GM18507 (cell line): ENCODE data around the gene SLC35F6.
"Not testable (repeated sequence)": the region's sequence is repeated elsewhere in the genome, so short reads cannot be mapped to it uniquely, and the experiment has no call there.

ENCODE experiments used
- DNase-seq: peaks from one replicate; pipeline ENCODE4 v3.0.0; 2011; ENCODE audit warnings: low read depth; ENCODE audit not compliant: insufficient read length; ENCODE audit errors: extremely low spot score
- FAIRE-seq: peaks from 2 replicates; lab custom pipeline; 2011; peaks lifted over from hg19 to GRCh38; lab: Jason Lieb, UNC

SLC35F6 gene

GRCh38 chr2:26776195-26776800, 12.2 kb downstream of the SLC35F6 start:
- DNase-seq (no peak), FAIRE-seq (no peak)

DNA sequence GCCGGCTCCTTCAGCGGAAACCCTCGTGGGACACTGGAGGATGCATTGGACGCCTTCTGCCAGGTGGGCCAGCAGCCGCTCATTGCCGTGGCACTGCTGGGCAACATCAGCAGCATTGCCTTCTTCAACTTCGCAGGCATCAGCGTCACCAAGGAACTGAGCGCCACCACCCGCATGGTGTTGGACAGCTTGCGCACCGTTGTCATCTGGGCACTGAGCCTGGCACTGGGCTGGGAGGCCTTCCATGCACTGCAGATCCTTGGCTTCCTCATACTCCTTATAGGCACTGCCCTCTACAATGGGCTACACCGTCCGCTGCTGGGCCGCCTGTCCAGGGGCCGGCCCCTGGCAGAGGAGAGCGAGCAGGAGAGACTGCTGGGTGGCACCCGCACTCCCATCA, 14.0 kb downstream of the SLC35F6 start:
- no peak for FAIRE-seq

DNA sequence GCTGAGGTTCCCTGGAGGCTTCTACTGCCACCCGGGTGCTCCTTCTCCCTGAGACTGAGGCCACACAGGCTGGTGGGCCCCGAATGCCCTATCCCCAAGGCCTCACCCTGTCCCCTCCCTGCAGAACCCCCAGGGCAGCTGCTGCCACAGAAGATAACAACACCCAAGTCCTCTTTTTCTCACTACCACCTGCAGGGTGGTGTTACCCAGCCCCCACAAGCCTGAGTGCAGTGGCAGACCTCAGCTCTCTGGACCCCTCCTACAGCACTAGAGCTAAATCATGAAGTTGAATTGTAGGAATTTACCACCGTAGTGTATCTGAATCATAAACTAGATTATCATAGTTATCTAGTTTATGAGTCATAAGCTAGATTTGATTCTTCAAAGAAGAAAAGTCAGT, 14.4 kb downstream of the SLC35F6 start:
- DNase-seq (no peak), FAIRE-seq (no peak)

More for the DNA sequence above, 14.0 kb downstream of the SLC35F6 start:
- no peak for DNase-seq

DNA sequence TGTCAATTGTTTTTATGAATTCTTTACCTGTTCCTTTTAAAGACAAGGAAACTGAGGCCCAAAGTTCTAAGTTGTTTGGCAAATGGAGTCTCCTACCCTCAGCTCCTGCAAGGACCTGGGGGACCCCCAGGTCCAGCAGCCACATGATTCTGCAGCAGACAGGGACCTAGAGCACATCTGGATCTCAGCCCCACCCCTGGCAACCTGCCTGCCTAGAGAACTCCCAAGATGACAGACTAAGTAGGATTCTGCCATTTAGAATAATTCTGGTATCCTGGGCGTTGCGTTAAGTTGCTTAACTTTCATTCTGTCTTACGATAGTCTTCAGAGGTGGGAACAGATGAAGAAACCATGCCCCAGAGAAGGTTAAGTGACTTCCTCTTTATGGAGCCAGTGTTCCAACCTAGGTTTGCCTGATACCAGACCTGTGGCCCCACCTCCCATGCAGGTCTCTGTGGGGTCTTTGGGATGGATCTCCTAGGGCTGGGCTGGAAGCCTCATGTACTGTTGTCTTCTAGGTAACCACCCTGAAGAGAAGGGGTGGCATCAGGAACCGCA, 16.2 kb downstream of the SLC35F6 start:
- FAIRE-seq = no peak
- no peak for DNase-seq

DNA sequence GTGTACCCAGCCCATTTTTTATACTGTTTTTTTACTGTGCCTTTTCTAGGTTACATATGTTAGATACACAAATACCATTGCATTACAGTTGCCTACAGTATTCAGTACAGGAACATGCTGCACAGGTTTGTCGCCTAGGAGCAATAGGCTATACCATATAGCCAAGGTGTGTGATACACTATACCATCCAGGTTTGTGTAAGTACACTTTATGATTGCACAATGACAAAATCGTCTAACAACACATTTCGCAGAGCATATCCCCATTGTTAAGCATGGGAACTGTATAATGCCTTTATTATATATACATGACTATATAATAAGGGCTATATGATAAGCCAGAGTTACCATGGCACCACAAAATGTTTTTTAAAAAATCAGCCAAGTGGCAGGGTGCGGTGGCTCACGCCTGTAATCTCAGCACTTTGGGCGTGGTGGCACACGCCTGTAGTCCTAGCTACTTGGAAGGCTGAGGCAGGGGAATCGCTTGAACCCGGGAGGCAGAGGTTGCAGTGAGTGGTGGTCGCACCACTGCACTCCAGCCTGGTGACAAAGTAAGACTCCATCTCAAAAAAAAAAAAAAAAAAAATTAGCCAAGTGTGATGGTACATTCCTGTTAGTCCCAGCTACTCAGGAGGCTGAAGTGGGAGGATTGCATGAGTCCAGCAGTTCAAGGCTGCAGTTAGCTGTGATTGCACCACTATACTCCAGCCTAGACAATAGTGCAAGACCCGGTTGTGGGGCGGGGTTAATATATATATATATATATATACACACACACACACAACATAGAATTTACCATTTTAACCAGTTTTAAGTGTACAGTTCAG, 19.0 kb downstream of the SLC35F6 start:
- FAIRE-seq = no peak
- DNase-seq = no peak

GRCh38 chr2:26784570-26785234, 20.6 kb downstream of the SLC35F6 start:
- FAIRE-seq = no peak

GRCh38 chr2:26785431-26786206, 21.5 kb downstream of the SLC35F6 start, which contains the start of gene CENPA:
Gene CENPA, plus strand, starts transcription at chr2:26786056. Its CDS starts 141 bp downstream, at chr2:26786197.
- DNase-seq (peak; percentile 97), FAIRE-seq (peak; percentile 95)

More at GRCh38 chr2:26784570-26785234, 20.6 kb downstream of the SLC35F6 start:
- no peak for DNase-seq

DNA sequence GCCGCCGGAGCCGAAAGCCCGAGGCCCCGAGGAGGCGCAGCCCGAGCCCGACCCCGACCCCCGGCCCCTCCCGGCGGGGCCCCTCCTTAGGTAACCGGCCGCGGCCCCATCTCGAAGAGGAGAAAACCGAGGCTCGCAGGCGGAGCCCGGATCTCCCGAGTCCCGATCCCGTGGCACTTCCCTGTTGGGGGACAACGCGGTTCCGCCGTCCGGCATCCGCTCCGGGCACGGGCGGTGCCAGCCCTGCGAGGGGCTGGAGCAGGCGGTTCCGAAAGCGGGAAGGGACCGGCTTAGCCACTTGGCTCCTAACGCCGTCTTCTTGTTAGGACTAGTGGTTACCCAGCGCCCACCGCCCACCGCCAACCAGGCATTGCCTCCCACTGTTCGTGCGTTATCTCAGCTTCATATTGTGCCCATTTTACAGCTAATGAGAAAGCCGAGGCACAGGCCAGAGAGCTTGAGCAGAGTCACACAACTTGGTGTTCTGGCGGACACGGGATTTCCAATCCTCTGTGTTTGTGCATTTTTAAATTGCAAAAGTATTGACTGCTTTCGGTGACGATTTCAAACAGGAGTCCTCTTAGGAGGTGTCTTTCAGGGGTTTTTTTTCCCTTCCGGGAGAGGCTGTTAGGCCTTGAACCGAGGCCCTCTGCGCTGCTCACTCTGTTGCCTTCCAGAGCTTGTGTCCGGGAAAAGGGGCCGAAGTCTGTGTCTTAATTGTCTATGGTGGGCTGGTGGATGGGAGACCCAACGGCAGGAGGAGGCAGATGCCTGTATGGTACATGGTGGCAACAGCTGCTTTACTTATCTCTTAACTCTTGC, 22.3 kb downstream of the SLC35F6 start:
- FAIRE-seq (peak; percentile 5), DNase-seq (no peak)

DNA sequence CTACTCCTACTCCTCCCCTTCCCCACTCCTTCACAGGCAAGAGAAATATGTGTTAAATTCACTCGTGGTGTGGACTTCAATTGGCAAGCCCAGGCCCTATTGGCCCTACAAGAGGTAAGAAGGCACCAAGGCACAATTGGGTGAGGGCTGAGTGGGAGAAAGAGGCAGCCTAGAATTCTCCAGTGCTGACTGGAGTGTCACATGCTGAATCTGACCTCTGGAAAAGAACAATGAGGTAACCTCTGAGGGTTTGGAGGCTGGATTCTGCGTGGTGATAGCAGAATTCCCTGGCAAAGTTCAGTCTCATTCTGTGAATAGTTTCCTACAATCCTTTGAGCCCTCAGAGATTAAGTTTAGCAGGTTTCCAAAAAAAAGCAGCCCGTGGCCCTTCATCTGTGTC, 28.6 kb downstream of the SLC35F6 start:
- FAIRE-seq = no peak
- no peak for DNase-seq

DNA sequence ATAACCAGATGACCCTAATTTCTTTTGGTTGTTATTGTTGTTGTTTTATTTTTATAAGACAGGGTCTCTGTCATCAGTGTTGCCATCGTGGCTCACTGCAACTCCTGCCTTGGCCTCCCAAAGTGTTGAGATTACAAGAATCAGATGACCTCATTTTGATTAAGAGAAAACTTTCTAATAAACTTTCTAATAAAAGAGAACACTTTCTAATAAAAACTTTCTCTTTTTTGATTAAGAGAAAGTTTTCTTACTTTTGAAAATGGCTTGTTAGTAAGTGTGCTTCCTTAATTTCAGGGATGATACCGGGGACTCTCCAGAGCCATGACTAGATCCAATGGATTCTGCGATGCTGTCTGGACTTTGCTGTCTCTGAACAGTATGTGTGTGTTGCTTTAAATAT, 29.4 kb downstream of the SLC35F6 start:
- DNase-seq (no peak), FAIRE-seq (no peak)

GRCh38 chr2:26795135-26795534, 31.1 kb downstream of the SLC35F6 start:
- not testable (repeated sequence) for DNase-seq, FAIRE-seq

- FAIRE-seq (no peak), DNase-seq (no peak)
Observed at GRCh38 chr2:26801328-26801727, 37.2 kb downstream of the SLC35F6 start.

DNA sequence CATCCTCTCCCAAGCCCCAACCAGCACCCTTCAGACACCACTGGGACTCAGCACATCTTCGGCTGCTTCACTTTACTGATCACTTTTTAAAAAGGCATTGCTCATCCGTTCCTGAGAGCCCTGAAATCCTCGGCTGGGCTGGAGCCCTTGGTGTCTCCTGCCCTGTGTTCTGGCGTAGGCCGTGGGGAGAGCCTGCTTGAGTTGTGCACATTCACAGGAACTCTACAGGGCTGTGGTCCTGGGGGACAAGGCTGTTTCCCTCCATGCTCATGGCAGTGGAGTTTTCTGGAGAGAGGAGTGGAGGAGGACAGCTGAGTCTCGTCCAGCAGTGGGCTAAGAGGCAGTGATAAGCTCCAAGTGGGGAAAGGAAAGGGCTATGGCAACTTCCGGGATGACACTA, 37.7 kb downstream of the SLC35F6 start:
- FAIRE-seq = no peak

GRCh38 chr2:26805241-26805676, 41.2 kb downstream of the SLC35F6 start:
- DNase-seq (no peak), FAIRE-seq (no peak)

More for the DNA sequence above, 37.7 kb downstream of the SLC35F6 start:
- DNase-seq = no peak

GRCh38 chr2:26807788-26808460, 43.8 kb downstream of the SLC35F6 start:
- FAIRE-seq = no peak
- no peak for DNase-seq

DNA sequence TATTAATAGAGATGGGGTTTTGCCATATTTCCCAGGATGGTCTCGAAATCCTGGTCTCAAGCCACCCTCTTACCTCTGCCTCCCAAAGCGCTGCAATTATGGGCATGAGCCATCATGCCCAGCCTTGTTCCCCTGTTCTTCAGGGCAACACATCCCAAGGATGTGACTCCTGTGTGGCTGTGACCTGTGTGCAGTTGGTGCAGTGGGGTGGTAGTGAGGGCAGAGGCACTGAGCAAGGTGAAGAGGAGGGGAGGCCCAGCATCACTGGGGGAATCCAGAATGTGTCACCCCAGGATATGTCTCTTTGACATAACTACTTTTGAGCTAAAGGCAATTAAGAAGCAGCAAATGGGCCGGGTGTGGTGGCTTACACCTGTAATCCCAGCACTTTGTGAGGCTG, 45.1 kb downstream of the SLC35F6 start:
- DNase-seq (no peak), FAIRE-seq (no peak)

DNA sequence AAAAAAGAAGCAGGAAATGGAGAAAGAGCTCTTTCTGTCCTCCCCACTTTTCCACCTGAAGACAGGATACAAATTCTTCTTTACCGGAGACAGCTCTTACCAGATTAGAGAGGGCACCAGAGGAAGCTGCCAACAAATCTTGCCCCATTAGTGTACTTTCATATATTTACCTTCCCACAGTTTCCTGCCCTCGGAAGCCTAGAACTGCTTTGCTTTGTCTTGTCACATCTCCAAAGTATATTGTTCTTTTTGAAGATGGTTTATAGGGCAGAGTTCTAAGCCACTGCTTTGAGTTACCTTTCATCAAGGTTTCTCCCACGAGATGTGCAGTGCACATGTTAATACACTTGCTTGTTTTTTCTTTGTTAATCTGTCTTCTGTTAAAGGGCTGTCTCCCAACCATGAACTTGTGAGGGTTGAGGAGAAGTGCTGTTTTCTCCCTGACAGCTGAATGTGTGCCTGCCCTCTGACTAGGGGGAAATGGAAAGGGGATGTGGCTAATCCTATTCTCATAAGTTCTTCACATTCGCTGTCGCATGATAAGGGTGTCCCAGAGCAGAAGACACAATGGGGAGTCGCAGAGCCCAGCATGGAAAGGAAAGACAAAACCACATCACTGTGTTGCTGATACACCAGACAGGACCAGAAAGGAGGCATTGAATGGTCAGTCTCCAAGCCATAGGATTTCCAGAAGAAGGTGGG, 45.9 kb downstream of the SLC35F6 start:
- DNase-seq = no peak
- no peak for FAIRE-seq
